IPS-NIHi7 (cell line): Measurements from ENCODE around the gene SLC30A4.

Experiments used
- DNase-seq: peaks from one replicate; pipeline ENCODE4 v3.0.0; 2012; ENCODE audit warnings: mixed read lengths; ENCODE audit errors: extremely low spot score

Gene SLC30A4

GRCh38 chr15:45449916-45450867 is 72.4 kb downstream of the SLC30A4 start:
- DNase-seq = no peak

GRCh38 chr15:45449395-45449794 is 73.2 kb downstream of the SLC30A4 start:
- DNase-seq = no peak

DNA sequence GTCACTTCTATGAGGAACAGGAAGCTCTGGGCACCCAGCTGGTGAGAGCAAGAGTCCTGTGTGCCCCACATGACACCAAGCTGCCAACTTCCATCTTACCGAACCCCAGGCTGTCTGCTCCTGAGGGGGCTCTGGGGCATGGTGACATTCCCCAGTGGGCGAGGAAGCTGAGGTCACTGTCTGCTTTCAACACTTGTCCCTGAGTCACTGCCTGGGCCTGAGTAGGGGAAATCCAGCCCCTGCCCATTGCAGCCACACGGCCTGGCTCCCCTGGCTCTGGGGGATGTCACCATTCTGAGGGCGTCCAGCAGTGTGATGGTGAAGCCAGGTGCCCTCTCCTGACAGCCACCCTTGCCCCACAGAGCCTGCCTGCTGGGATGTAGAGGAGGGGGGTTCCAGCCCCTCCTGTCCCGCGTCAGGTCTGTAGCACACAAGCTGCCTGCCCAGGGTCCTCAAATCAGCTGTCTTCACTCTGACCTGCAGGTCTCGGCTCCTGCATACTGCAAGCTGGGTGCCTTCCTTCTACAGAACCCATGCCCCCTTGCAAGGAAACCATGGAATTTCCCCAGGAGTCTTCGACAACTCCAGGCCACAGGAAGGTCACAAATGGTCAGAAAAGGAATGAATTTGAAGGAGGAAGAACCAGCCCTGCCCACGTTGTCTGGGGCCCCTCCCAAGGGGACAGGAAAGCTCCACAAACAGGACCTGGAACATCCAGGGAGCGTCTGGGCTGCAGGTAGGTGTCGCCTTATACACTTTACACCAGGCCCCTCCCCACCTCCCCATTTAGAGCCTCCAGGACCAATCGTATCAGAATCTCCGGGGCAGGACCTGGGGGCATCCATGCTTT is 74.3 kb downstream of the SLC30A4 start:
- DNase-seq = peak; percentile 26

- DNase-seq = no peak
Observed at GRCh38 chr15:45443645-45444044, 78.9 kb downstream of the SLC30A4 start.

DNA sequence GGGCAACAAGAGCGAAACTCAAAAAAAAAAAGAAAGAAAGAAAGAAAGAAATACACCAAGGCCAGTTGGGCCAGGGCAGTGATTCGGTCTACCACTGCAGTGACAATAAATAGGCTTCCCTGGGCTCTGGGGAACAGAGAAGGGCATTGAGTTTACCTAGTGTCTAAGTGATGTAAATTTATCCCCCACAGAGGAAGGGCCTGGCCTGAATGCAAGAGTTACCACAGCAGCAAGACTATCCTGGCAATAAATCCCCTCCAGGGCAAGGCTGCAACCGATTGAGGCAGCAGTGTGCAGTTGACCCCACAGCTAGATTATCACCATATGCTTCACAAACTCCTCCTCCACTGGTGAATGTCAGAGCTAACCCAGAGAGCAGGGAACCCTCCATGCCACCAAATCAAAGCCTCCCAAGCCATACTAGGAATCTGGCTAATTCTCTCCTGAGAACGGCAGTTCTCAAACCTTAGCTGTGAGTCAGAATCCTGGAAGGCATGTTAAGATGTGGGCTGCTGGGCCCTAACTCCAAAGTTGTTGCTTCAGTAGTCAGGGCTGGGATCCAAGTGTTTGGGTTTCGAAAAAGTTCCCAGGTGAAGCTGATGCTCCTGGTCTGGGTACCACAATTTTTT is 79.9 kb downstream of the SLC30A4 start:
- no peak for DNase-seq

DNA sequence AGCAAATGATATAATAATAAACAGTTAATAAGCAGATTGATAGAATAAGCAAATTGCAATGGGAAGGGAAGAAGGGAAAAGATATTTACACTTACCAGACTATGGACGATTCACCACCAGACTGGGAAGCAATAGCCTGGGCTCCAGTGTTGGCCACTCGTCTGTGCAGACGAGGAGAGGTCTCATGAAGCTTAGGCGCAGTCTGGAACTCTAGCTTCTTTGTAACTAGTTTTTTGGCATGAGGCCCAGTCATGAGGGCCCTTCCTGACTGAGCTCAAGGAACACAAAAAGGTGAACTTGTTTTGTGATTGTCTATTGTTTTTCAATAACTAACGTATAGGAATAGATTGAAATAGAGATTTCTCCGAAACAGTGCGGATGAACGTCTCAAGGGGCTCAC is 80.9 kb downstream of the SLC30A4 start:
- no peak for DNase-seq

GRCh38 chr15:45441036-45441435 is 81.5 kb downstream of the SLC30A4 start:
- no peak for DNase-seq

GRCh38 chr15:45439521-45440260 is 82.9 kb downstream of the SLC30A4 start:
- DNase-seq = no peak

DNA sequence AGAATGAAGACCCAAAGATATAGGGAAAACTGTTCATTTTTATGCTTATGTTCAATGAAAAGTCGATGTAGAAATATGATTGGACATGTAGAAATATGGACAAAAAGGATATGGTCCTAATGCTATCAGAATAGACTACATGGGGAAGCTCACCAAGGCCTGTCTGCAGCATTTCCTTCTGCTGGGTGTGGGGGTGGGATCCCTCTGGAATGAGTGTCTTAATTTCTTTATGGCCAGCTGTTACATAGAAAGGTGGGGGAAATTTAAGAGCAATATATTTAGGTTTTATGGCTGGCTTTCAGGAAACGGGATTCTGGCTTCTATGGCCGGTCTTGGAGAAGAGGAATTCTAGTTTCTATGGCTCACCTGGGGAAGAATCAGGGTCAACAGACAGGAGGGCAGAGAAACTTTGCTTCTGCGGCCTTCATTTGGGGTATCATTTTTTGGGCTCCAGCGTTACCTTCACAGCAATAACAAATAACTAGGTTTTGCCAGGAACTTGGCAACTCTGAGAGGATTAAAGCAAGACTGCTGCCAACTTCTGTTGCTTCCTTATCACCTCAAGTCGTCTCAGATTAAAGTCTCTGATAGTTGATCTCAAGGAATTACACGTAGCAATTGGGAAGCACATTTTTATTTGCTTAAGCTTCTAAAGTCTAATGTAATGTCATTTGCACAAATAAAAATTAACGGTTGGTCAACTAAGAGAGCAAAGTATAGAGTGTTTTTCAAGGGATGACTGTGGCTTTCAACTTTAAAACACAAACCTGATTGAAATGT is 87.2 kb downstream of the SLC30A4 start:
- no peak for DNase-seq

GRCh38 chr15:45434078-45434567 is 88.4 kb downstream of the SLC30A4 start:
- no peak for DNase-seq

DNA sequence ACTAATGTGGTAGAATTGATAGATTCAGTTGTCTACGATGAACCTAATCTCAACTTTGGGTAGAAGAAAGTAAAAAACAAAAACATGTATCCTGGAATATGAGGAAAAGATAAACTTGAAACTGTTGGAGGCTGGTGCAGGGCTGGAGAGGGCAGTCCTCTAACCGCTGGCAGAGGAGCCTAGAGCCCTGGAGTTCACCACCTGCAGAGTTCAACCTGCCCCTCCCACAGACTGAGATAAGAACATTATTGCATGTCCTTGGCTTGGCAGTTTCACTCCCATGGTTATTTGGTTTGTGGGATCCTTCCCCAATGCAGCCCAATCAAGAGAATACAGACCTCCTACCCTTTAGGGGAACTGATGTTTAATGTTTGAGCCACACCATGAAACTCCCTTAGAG is 91.0 kb downstream of the SLC30A4 start:
- peak; percentile 26 for DNase-seq

DNA sequence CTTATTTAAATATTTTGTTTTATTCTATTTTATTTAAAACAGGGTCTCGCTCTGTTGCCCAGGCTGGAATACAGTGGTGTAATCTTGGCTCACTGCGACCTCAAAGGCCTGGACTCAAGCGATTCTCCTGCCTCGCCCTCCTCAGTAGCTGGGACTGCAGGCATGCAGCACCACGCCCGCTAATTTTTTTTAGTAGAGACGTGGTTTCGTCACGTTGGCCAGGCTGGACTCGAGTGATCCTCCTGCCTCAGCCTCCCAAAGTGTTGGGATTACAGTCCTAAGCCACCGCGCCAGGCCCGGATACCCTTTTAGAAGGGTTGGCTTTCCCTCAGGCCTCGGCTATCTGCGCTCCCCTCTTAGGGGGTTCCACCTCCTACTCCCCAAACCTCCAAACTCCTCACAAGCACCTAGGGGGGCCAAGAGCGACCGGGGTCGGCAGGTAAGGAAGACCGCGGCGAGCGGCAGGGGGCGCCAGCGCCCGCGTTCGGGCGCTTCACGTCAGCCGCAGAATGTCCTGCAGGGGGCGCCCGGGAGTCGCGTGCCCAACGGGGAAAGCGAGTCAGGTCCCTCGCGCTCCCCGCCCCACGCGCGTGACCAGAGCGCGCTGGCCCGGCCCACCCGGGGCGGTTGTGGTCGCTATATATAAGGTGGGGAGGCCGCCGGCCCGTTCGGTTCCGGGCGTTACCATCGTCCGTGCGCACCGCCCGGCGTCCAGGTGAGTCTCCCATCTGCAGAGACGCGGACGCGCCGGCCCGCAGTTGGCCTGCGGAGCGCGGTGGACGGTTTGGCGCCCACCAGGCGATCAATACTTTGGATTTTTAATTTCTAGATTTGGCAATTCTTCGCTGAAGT is 92.4 kb downstream of the SLC30A4 start:
- peak; percentile 91 for DNase-seq
